Activated T-cell treated with anti-CD3 and anti-CD28 coated beads for 24 hours (primary cell): ENCODE measurements around the gene VSIR.

Experiments
- DNase-seq: peaks from one replicate; pipeline ENCODE4 v3.0.0-alpha.2; 2020; ENCODE audit warnings: low read depth

Gene VSIR

DNA sequence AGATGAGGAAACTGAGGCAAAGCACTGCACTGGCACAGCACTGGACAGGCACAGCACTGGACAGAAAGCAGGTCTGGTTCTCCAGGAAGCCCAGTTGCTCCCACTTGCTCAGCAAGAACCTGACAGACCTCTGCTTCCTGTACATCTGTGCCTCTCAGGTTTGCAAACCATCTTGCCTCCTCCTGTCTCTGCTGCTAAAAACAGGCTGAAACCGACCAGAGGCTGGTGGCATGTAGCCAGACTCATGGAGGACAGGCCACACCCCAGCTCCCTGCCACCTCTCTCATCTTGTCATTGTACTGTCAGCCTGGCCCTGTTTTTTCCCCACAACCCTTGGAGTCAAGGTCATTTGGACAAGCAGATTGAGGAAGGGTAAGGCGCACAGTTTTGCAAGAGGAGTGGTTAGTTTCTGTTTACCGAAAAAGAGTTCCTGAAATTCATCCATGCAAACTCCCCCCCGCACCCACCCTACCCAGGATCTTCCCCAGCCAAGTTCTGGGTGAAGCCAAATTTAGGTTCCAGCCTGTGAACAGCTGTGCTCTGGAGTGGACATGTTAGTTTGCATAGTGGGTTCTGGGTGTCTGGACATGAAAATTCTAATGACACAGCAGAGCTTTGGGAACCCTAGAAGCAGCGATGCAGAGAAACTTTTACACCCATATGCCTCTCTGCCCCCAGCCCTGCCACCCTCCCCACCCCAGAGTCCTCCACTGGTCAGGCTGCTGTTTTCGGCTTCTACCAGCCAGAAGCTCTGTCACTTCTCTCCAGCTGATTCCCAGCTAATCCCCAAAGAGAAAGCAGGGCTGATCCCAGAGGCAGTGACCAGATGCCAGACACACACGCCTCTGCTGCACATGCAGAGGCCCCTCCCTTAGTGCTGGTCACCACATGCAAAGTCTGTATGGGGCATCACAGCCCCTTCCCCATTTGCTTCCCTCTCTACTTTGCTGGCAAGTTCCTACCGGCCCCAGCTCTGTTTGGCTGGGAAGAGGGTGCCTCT is 45.3 kb downstream of the VSIR start:
- peak; percentile 40 for DNase-seq

DNA sequence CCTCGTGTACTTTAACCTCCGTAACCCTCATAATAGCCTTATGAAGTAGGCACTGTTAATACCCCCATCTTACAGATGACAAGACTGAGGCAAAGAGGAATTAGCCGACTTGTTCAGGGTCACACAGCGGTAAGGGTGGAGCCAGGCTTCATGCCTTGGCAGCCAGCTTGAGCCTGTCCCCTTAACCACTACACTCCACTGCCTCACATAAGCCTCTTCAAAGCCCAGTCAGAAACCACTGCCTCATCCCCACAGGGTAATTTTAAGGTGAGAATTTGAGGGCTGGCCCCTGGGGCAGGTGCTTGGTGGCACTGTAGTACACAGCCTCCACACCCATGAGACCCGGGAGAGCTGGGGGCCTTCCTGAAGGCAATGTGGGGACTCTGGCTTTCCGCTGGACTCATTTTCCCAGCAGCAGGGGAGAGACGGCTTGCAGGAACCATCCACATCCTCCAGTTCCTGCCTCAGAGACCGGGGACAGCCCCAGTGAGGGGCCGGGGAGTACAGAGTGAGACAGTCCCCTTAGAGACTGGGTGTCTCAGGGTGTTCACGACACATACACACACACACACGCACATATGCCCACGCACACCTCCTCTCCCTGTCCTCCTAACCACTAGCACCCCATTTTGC is 46.1 kb downstream of the VSIR start:
- peak; percentile 58 for DNase-seq

DNA sequence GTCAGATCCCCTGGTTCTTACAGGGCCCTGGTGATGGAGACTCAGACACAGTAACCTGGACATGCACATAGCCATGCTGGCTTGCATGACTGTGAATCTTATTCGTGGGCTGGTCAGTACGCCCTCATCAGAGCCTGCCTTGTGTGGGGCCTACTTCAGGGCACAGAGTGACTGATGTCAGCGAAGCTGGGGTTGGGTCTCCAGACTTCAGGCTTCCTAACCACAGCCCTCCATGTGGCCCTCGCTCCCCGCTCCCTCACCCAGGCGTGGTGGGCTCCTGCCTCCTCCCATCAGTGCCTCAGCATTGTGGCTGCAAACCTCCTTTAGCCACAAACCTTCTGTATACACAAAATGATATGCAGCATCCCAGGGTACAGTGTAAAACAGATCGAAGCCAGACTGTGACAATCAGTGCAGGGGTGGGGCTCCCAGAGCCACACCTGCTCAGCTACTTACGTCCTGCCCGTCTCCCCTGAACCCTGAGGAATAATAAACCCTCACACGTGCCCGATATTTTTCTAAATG is 46.7 kb downstream of the VSIR start:
- peak; percentile 51 for DNase-seq

DNA sequence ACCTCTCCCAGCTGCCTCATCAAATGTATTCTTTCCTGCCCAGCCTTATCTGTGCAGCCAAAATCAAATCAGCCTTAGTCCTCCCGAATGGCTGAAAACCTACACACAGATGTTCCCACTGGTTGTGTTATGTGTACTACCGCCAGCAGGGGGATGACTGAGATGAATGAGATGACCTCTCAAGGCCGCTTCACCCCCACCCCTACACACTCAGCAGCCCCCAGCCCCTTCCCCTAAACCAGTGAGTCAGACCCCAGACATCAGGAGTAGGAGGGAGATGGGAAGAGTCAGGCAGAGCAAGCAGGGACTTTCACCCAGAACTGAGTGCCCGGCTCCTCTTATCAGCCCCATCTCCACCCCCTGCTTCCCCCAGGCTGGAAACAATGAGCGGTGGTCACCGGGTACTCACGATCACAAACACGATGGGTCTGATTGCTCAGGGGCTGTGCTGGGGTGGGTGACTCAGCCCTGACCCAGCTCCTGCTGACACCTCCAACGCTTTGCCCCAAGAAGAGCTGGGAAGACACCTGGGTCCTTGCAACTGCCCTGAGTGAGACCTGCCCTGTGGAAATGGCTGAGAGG is 47.2 kb downstream of the VSIR start:
- peak; percentile 81 for DNase-seq

DNA sequence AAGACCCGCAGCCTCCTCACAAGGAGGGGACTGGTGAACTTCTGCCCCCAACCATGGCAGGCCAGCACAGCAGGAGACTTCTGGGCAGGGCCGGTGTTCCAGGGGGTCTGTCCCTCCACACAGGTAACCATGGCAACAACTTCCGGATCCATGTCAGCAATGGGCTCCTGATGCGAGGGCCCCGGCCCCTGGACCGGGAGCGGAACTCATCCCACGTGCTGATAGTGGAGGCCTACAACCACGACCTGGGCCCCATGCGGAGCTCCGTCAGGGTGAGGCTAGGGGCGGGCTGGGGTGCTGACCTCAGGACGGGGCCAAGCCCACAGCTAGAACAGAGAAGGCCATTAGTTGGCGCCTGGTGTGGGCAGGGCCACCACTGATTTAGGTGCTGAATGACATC is 48.1 kb downstream of the VSIR start:
- DNase-seq: no peak

DNA sequence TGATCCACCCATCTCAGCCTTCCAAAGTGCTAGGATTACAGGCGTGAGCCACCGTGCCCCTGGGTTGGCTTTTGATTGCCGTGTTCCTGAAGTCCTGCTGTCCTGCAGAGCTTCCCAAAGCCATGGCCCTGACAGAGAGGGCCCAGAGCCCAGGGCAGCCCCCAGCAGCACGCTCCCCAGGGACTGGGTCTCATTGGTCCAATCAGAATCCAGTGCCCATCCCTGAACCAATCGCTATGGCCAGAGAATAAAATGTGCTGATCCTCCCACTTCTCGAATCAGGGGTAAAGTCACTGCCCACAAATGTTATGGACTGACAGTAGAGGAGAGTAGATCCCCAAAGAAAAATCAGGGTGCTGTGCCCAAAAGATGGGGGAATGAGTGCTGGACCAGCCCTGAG is 48.8 kb downstream of the VSIR start:
- no peak for DNase-seq

DNA sequence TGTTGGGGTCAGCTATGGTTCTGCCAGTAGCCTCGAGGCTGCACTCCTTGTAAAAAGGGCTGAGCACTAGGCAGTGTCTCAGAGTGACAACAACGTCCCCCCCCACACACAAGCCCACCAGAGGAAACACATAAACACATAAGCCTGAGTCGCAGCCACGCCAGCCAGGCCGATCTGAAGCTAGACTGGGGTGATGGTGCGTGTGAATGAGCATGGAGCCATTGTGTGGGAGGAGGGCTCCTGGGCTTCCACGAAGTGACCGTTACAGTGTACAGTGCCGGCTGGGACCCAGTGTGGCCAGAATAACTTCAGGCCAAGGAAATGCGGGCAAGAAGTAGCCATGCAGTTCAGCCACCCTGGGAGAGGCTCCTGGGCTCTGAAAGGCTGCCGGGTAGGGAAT is 50.0 kb downstream of the VSIR start:
- no peak for DNase-seq

DNA sequence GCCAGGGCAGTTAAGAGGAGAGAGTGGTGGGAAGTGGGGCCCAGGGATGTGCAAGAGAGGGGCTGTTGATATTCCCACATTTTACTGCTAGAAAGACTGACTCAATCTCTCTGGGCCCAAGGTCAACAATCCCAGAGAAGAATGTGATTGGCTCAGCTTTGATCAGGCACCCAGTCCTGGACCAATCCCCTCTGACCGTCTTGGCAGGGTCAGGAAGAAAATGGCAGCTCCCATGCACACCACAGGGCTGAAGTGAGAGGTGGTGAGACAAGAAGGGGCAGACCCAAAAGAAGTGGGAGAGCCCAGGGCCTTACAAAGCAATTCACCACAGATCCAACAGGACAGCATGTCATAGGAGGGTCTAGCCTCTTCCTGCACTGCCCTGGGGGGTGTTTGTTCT is 50.5 kb downstream of the VSIR start:
- no peak for DNase-seq

DNA sequence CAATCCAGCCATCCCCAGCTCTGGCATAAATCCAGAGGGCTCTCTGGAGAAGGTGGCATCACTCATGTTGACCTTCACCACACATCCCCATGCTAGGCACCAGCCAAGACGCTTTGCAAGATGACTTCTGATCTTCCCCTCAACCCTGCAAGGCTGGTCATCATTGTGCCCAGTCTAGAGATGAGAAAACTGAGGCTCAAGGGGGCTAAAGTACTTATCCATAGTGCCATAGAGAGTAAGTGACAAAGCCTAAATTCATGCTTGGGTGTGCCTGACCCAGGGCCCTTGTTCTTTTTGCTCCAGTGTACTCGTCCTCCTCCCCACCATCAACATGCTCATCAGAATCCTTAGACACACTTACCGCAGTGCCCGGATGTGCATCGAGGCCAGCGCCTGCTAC is 52.0 kb downstream of the VSIR start:
- DNase-seq: no peak

DNA sequence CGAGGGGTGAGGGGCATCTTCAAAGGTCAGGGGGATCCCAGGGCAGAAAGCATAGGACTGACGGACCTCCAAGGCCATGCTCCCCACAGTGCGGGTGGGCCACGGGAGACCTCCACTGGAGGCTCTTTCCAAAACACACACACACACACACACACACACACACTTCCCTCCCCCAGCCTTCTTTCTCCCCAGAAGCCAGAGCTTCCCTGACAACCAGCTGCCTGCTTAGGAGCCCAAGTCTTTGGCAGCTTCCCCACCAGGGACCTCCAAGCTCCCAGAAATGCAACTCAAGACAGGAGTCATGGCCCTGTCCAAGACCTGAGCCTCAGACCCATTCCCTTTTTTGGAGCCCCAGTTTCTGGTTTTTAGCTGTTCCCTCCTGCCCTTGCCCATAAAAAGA is 53.0 kb downstream of the VSIR start:
- DNase-seq: no peak

DNA sequence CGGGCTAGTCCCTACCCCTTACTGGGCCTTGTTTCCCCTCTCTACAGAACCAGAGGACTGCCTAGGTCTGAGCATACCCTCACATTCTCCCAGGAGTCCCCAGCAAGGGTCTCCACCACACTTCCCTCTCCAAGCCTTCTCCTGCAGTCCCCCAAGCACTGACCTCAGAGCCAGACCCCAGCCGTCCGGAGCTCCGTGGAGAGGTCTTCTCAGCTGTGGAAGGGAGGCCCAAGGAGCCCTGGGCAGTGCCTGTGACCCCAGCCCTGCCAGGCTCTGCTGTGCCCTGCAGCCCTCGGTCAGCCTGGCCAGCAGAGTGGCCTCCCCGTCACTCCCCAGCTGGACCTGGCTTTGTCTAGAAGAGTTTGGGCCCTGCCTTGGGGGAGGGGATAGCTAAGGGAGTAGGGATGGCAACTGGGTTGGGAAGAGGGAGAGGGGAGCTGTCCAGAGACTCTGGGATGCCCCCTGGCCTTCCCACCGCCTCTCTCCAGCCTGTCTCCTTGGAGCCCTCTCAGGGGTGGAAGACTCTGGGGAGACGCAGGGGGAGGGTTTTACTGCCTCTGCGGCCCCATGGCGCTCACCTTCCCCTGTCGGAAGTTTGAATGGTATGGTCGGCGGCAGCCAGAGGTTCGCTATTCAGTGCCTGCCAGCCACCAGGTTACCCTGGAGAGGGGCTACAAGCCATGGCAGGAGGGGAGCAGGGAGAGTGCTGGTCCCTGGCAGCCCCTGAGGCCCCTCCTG is 53.7 kb downstream of the VSIR start, which contains the start of gene C10orf105:
Gene C10orf105, minus strand, starts transcription at position 315 of the 738 bp plus-strand sequence. CDS start 3,441 bp downstream, outside the sequence.
- DNase-seq: no peak

DNA sequence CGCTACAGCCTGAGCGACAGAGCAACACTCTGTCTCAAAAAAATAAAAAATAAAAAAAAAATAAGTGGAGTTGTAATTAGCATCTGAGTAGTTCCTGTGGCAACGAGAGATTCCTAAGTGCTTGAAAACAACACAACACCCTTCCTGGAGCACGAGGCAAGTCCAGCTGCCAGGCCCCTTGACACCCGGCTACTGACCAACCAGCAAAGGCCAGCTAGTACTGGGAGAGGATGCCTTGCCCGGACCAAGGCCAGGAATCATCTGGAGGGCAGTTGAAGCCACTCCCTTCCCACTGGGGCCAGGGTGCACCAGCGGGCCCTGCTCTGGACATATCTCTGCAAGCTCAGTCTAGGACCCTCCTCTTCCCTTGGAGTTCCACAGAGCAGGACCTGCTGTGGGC is 54.3 kb downstream of the VSIR start:
- DNase-seq: no peak

DNA sequence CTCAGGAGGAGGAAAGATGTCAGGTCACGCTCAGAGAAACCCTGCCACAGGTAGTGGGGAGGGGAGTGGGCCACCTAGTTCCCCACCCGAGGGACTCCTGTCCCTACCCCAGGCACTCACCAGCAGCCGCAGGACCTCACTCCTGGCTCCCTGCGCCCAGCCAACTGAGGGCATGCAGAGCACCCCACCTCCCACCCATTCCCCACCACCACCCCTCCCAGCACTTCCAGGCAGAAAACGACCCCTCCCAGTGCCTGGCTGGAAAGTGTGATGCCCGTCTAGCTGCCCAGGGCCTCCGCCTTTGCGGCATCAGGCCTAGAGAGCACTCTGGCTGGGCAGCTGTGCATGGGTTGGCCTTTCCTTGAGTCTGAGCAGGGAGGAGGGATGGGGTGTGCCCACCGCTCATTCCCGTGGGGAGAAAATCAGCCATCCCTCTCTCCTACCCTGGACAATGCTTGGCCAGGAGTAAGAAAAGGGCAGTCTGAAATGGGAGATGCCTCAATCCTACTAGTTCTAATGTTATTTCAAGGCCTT is 55.1 kb downstream of the VSIR start:
- DNase-seq: no peak

DNA sequence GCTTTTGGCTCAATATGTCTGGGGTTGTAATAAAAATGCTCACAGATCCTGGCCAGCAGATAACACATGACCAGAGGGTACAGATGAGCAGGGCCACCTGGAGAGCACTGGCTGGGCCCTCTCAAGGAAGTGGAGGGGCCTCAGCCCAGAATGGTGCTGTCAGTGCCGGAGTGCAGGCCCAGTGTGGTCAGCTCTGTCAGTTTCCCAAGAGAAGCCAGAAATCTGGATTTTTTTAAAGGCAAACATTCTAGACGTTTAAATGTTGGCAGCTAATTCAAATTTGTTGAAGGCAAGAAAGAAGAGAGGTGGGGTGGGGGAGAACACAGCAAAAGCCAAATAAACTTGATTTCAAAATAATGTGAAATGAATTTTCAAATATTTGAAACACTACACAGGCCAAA is 55.8 kb downstream of the VSIR start:
- no peak for DNase-seq

DNA sequence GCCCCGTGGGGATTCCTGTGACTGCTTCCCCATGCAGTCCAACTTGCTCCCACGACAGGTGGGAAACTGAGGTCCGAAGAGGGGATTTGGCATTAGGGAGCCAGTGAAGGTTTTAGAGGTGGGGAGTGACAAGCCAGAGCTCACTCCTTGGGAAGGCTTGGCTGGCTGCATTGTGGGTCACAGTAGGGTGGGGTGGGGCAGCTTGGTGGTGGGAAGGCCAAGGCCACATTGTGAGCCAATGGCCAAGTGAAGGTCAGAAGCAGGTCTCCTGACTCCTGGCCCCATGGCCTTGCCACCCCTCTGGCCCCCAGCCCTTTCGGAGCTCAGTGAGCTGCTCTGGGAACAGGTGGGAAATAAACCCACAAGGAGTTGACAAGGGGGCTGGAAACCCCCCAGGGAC is 56.3 kb downstream of the VSIR start:
- no peak for DNase-seq

DNA sequence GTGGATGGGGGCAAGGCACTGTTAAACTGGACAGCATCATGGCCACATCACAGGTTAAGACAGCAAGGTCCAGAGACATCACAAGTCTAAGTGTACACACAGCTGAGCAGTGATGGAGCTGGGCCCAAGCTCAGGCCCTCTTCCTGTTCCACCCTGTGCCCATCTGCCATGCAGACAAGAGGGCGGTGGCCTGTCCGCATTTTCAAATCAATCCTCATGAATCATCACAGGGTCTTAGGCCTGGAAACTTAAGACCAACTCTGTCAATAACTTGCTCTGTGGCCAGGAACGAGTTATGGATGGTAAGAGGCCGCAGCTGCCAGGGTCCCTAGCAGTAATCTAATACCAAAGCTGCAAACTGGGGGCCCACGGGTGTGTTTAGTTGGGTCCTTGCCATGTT is 56.9 kb downstream of the VSIR start:
- DNase-seq: no peak

DNA sequence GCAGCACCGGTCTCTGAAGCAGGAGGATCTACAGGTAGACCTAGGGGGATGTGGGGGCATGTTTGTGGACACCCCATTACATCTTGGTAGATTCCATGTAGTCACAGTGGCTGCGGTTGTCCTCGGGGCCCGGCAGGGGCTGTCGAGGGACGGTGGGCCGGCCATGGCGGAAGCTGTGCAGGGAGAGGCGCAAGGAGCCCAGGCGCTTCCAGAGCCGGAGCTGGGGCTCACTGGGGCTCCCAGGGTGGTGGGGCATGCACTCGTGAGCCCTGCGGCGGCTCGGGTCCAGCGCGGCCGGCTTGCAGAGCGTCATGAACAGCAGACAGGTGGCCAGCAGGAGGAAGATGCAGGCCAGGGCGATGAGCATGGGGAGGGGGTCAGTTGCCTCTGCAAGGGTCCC is 57.5 kb downstream of the VSIR start:
- DNase-seq: no peak

DNA sequence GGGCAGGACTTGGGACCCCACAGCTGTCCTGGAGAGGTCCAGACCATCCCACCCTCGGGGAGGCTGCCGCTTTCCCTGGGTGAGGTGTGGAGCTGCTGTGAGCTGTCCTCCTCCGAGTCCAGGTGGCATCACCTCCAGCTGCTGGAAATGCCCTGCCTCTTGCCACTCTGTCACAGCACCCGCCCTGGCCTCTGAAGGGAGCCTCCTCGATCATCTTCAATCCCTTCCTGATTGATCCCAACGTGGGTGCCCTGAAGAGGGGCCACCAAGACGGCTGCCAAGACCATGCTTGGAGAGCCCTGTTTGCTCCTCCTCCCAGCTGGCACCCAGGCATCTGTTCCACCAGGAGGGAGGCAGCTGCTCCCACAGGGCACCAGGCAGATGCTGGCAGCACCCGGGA is 58.3 kb downstream of the VSIR start:
- DNase-seq: no peak

DNA sequence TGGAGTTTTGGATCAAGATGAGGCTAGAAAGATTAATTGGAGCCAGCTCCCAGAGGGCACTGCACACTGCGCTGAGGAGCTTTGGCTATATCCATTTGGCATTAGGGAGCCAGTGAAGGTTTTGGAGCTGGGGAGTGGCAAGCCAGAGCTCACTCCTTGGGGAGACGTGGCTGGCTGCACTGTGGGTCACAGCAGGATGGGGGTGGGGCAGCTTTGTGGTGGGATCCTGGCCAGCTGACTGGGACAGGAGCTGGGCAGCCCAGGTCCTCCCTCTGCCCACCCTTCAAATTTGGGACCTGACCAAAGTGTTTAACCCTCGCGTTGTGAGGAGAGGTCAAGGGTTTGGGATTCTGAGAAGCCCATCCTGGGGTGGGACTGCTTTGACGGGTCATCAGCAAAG is 58.7 kb downstream of the VSIR start:
- DNase-seq: no peak

DNA sequence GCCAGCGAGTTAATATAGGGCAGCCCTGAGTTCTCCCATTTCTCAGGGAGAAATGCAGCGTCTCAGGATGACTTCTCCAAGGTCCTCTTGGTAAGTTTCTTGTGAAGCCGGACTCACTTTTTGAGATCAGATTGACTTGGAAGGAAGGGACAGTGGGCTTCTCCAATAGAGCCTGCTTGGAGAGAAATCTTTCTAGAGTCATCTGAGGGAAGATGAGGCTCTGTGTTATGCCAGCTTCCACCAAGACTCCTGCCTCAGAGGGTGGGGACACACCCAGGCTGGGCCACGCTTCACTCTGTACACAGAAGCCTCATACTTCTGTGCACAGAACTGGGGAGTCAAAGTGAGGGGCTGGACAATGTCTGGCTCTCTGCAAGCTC is 59.3 kb downstream of the VSIR start:
- DNase-seq: no peak

DNA sequence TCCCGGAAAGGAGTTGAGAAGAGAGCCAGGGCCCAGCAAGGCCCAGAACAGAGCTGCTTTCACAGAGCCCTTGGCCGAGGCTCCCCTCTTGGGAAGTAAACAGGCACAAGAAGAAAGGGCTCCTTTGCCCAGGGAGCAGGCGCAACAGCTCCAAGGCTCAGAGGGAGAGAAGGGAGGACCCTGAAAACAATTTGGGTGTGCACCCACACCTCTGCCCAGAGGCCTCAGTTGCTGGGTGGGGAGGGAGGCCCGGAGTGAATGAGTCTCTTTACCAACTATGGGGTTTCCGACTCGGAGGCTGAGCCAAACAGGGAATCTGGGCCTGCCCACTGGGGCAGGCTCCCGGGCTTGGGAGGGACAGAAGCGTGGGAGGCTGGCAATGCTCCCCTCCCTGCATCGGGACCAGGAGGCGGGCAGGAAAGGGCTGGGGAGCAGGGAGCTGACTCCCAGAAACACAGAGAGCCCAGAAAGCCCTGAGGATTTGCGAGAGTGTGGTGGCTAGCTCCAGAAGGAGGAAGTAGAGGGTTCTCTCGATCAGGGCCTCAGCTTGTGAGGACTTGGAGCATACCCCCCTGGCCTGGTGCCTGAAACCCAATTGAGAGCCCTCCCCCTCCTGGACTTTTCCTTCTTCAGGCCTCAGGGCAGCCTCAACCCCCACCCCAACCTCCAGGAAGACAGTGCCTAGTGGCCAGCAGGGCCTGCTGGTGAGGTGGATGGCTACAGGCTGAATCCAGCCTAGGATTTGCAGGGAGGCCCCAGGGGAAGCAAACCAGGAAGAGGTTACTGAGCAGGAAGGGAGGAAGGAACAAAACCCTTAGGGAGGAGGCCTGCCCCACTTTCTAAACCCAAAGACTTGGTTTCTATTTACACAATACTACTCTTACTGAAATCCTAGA is 59.9 kb downstream of the VSIR start:
- DNase-seq: no peak
